ENCODE measurements around the gene DDIT4. TPM values are rescaled to one million over a fixed set of nuclear protein-coding genes. Genes with fewer than 3 reads are reported as not detected.

Gene DDIT4
- total RNA-seq, 4 donors from 2014 or later: 300 to 414 (median 333) TPM

GRCh38 chr10:72234560-72235095 is 39.1 kb upstream of the DDIT4 start:
- TF ChIP-seq CTCF (IDR thresholded peaks at IDR 0.05; ENCODE audit: low read depth): no peak

DNA sequence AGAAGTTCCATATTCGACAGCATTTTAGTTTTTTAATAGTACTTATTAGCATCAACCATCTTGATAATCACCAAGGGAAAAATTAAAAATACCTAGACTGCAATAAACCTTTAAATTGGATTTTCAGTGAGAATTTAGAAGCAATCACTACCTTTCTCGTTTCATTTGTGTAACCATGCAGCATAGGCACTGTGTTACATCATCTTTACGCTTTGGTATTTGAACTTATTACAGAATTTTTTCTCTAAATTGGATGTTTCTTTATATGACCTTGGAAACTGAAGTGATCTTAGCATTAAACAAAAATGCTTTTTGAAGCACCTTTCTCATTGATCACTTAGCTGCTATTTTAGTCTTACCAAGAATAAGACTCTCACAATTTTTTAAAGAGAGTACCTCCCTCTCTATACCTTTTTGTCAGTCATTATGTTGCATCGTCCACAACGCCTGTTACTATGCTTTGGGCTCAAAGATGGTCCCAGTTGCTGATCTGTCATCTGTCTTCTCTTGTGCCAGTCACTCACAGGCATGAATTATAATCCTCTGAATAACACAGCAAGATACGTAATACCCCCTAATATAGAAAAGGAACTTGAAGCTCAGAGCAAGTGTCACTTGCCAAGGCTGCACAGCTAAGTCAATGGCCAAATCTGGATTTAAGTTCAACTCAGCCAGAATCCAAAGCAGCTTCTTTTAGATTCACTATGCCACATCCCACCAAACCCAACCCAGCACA is 38.0 kb upstream of the DDIT4 start:
- no peak for TF ChIP-seq CTCF (IDR thresholded peaks at IDR 0.05; ENCODE audit: low read depth)

DNA sequence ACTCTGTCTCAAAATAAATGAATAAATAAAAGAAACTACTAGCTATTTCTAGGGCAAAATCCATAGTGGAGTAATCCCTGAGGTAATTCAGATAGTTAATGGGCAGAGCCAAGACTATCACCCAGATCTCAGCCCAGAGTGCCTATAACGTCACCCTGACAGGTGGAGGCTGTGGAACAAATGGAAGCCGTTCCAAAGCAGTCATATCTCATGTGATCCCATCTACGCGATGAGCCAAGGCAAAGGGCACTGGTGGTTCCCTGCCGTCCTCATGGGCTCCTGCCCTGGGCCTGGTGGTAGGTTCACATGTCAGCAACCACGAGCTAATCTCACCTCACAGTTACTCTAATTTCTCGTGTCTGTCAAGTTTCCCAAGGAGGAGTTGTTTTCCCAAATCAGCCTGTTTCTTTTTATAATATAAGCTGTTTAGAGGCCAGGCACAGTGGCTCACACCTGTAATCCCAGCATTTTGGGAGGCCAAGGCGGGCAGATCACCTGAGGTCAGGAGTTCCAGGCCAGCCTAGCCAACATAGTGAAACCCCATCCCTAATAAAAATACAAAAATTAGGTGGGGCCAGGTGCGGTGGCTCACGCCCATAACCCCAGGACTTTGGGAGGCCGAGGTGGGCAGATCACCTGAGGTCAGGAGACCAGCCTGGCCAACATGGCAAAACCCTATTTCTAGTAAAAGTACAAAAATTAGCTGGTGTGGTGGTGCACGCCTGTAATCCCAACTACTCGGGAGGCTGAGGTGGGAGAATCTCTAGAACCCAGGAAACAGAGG is 35.1 kb upstream of the DDIT4 start:
- TF ChIP-seq CTCF (IDR thresholded peaks at IDR 0.05; ENCODE audit: low read depth): no peak

DNA sequence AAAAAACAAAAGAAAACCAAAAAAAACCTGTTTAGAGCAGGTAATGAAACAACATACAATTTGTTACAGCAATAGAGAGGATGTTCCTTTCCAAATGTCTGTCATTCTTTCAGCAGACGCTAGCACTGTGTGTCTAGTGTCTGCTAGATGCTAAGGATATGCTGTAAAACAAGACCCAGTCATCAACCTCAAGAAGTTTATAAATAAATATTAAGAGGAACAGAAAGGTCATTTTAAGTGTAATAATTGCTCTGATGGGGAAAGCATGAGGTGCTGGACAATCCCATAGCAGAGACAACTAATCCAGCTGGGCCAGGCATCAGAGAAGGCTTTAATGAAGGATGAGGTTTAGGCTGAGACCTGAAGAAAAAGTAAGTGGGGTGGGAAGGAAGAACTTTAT is 34.3 kb upstream of the DDIT4 start:
- TF ChIP-seq CTCF (IDR thresholded peaks at IDR 0.05; ENCODE audit: low read depth): no peak

DNA sequence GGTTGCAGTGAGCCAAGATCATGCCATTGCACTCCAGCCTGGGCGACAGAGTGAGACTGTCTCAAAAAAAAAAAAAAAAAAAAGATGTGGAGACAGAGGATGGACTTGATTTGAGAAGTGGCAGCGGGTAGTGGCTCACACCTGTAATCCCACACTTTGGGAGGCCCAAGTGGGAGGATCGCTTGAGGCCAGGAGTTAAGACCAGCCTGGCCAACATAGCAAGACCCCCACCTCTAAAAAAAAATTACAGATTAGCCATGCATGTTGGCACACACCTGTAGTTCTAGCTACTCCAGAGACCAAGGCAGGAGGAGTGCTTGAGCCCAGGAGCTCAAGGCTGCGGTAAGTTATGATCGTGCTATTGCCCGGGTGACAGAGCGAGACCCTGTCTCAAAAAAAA is 33.4 kb upstream of the DDIT4 start:
- TF ChIP-seq CTCF (IDR thresholded peaks at IDR 0.05; ENCODE audit: low read depth): no peak

DNA sequence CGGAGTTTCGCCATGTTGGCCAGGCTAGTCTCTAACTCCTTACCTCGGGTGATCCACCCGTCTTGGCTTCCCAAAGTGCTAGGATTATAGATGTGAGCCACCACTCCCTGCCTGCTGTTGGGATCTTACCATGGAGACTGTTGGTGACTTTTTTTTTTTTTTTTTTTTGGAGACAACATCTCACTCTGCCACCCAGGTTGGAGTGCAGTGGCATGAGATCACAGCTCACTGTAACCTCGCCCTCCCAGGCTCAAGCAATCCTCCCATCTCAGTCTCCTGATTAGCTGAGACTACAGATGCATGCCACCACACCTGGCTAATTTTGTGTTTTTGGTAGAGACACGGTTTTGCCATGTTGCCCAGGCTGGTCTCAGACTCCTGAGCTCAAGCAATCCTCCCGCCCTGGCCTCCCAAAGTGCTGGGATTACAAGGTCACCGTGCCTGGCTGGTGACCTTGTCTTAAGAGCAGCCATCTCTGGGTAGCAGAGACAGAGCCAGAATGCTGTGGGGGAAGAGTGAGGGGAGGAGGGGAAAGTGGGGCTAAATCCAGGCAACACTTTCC is 32.0 kb upstream of the DDIT4 start:
- no peak for TF ChIP-seq CTCF (IDR thresholded peaks at IDR 0.05; ENCODE audit: low read depth)

- no peak for TF ChIP-seq CTCF (IDR thresholded peaks at IDR 0.05; ENCODE audit: low read depth)
Observed at GRCh38 chr10:72242675-72243074, 31.0 kb upstream of the DDIT4 start.
